Sigmoid colon (tissue), 7 donors: ENCODE measurements around the gene SKI. TPM values are rescaled to one million over a fixed set of nuclear protein-coding genes. Genes with fewer than 3 reads are reported as not detected.

Experiments
- DNase-seq: peaks from one replicate; pipeline ENCODE4 v3.0.0-alpha.2; 2019
- H3K27ac ChIP-seq, 4 donors: fragments of 200-600 bp; sonication (generic); one replicate each; pipeline ENCODE4 v1.5.1; 2016 to 2019; ENCODE audit warnings: mild to moderate bottlenecking in 1 of 4
- H3K27me3 ChIP-seq, 3 donors: fragments of 200-600 bp; sonication (generic); one replicate each; pipeline ENCODE4 v1.5.1; 2019; ENCODE audit warnings: mild to moderate bottlenecking in 1 of 3
- H3K36me3 ChIP-seq, 4 donors: fragments of 200-600 bp; sonication (generic); one replicate each; pipeline ENCODE4 v1.5.1; 2016 to 2019
- H3K4me1 ChIP-seq, 4 donors: fragments of 200-600 bp; sonication (generic); one replicate each; pipeline ENCODE4 v1.5.1; 2017 to 2019
- H3K4me3 ChIP-seq, 4 donors: fragments of 200-600 bp; sonication (generic); one replicate each; pipeline ENCODE4 v1.5.1; 2017 to 2019; ENCODE audit warnings: mild to moderate bottlenecking in 2 of 4, moderate library complexity in 1 of 4
- H3K9me3 ChIP-seq, 4 donors: fragments of 200-600 bp in 3 of 4; sonication (generic) in 3 of 4; one replicate each; pipeline versions ENCODE4 v1.5.1 to v1.6.1; 2013 to 2019
- CTCF ChIP-seq, 4 experiments: fragments of 450-650 bp in 3 of 4; fragments of 200-600 bp in 1 of 4; IDR thresholded peaks; one replicate each; pipeline ENCODE4 v1.5.1; 2016 to 2019; ENCODE audit warnings: antibody characterized with exemption in 4 of 4, mild to moderate bottlenecking in 3 of 4, moderate library complexity in 2 of 4
- EP300 ChIP-seq, 4 donors: sonication (generic); formaldehyde crosslinking; IDR thresholded peaks; one replicate each; pipeline ENCODE4 v1.6.1; 2017; ENCODE audit warnings: antibody characterized with exemption in 4 of 4
- POLR2A ChIP-seq, 2 donors: fragments of 450-650 bp; IDR thresholded peaks; one replicate each; pipeline ENCODE4 v1.6.1; 2016; ENCODE audit warnings: antibody characterized with exemption in 2 of 2, mild to moderate bottlenecking in 2 of 2, moderate library complexity in 2 of 2
- POLR2AphosphoS5 ChIP-seq, 4 donors: sonication (generic); formaldehyde crosslinking; IDR thresholded peaks; one replicate each; pipeline ENCODE4 v1.6.1; 2017; ENCODE audit warnings: antibody characterized with exemption in 4 of 4
- WGBS, 2 donors: extraction: QIAGEN DNeasy Blood & Tissue Kit; methylation state at CpG; one replicate each; pipeline ENCODE4 v1.1.7; 2013; 5-methylcytosine and 5-hydroxymethylcytosine counted together
- intact Hi-C: fragments of 100-400 bp; cut with DNase I; formaldehyde crosslinking; loops from one replicate; pipeline ENCODE4 v1.15.1; 2023
- polyA plus RNA-seq, 3 donors: library from polyadenylated mRNA; stranded (reverse); fragments of 200-250 nt; gene quantifications; one replicate each; pipeline ENCODE4 v1.2.3, GENCODE V29; 2013
- total RNA-seq, 4 donors: library from RNA; depleted of rRNA; stranded (reverse); fragments of >200 nt; gene quantifications; one replicate each; pipeline ENCODE4 v1.1.0, GENCODE V29; 2016
- donor health status: healthy with polysubstance abuse.
- donor health status: Bipolar disorder and iron deficiency.
- donor health status: healthy.

The SKI gene
- total and polyA plus RNA-seq, 7 donors = 5.8 to 50.4 (median 19.3) TPM

GRCh38 chr1:2320760-2321667 is 92.9 kb downstream of the SKI start:
- DNase-seq = no peak

GRCh38 chr1:2322065-2322571 is 94.0 kb downstream of the SKI start:
- peak; percentile 94 for DNase-seq

More at GRCh38 chr1:2320760-2321667, 92.9 kb downstream of the SKI start:
- intact Hi-C loops = no loop called here
- no peak for TF ChIP-seq CTCF (IDR thresholded peaks at IDR 0.05)
- H3K36me3 ChIP-seq = no peaks in the 10 kb centered on the region
- H3K4me3 ChIP-seq = no peak overlapping the region
- peaks cover 0 to 71% (median 51%) of the 10 kb centered on the region in 4 donors for H3K4me1 ChIP-seq
- H3K9me3 ChIP-seq = no peaks in the 10 kb centered on the region
- peak overlapping the region; percentile 77 to 93 (median 90) for H3K27ac ChIP-seq
- H3K27me3 ChIP-seq = no peaks in the 10 kb centered on the region
- 73 to 82% methylated on average over 41 of the region's 41 CpGs for WGBS, 2 donors

GRCh38 chr1:2322581-2323211 is 94.6 kb downstream of the SKI start:
- no peak for DNase-seq

More at GRCh38 chr1:2322065-2322571, 94.0 kb downstream of the SKI start:
- 9 to 22% methylated on average over 30 of the region's 30 CpGs for WGBS, 2 donors
- TF ChIP-seq EP300 (IDR thresholded peaks at IDR 0.05) (no peak), POLR2A (IDR thresholded peaks at IDR 0.05) (no peak), CTCF (IDR thresholded peaks at IDR 0.05) (peak in 1 of 4 experiments; percentile 14), POLR2AphosphoS5 (IDR thresholded peaks at IDR 0.05) (peak in 3 of 4 donors; percentile 64 to 73 (median 65))
- Histone ChIP-seq H3K4me1 (peaks cover 0 to 64% (median 48%) of the 10 kb centered on the region in 4 donors), H3K4me3 (peak overlapping the region in 2 of 4 donors; percentile 1 to 28), H3K9me3 (no peaks in the 10 kb centered on the region), H3K27me3 (no peaks in the 10 kb centered on the region), H3K27ac (peak overlapping the region; percentile 77 to 93 (median 90)), H3K36me3 (no peaks in the 10 kb centered on the region)
- intact Hi-C loops = no loop called here

GRCh38 chr1:2323451-2323974 is 95.4 kb downstream of the SKI start:
- WGBS, 2 donors = 86 to 90% methylated on average over 16 of the region's 16 CpGs
- Histone ChIP-seq H3K4me1 (peaks cover 0 to 54% (median 44%) of the 10 kb centered on the region in 4 donors), H3K27me3 (no peaks in the 10 kb centered on the region), H3K9me3 (no peaks in the 10 kb centered on the region), H3K36me3 (no peaks in the 10 kb centered on the region), H3K4me3 (no peak overlapping the region), H3K27ac (peak overlapping the region; percentile 77 to 93 (median 90))
- no peak for DNase-seq
- no peak for TF ChIP-seq CTCF (IDR thresholded peaks at IDR 0.05)
- TF ChIP-seq POLR2A (IDR thresholded peaks at IDR 0.05) = no peak
- no peak for TF ChIP-seq EP300 (IDR thresholded peaks at IDR 0.05)
- no peak for TF ChIP-seq POLR2AphosphoS5 (IDR thresholded peaks at IDR 0.05)
- intact Hi-C loops = no loop called here

More at GRCh38 chr1:2322581-2323211, 94.6 kb downstream of the SKI start:
- Histone ChIP-seq H3K4me1 (peaks cover 0 to 61% (median 48%) of the 10 kb centered on the region in 4 donors), H3K27ac (peak overlapping the region; percentile 77 to 93 (median 90)), H3K9me3 (no peaks in the 10 kb centered on the region), H3K27me3 (no peaks in the 10 kb centered on the region), H3K36me3 (no peaks in the 10 kb centered on the region), H3K4me3 (peak overlapping the region in 2 of 4 donors; percentile 1 to 28)
- intact Hi-C loops = no loop called here
- 61 to 75% methylated on average over 41 of the region's 41 CpGs for WGBS, 2 donors
- TF ChIP-seq POLR2AphosphoS5 (IDR thresholded peaks at IDR 0.05) = peak in 1 of 4 donors; percentile 23
- no peak for TF ChIP-seq POLR2A (IDR thresholded peaks at IDR 0.05)
- peak in 1 of 4 experiments; percentile 7 for TF ChIP-seq CTCF (IDR thresholded peaks at IDR 0.05)
